ENCODE measurements around the gene DERL3. TPM values are rescaled to one million over a fixed set of nuclear protein-coding genes. Genes with fewer than 3 reads are reported as not detected.

DERL3 gene
- total RNA-seq, 1 experiment from 2014 or later = 1.0 TPM

DNA sequence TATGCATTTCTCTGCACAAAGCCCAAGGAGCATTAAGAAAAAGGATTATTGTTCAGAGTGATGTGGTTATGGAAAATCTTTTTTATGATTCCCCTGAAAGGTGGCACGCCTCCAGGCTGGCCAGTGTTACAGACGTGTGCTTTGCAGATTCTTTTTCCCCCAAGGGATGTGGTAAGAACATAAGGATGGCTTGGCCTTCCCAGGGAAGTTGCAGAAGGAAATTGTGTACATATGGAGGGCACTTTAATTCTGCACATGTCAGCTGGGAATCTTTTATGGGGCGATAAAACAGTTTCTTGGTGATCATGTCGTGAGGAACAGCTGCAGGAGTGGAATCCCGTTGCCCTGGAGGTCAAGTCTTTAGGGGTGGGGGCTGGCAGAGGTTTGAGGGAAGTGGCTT is 42.3 kb downstream of the DERL3 start:
- TF ChIP-seq REST (IDR thresholded peaks at IDR 0.05; ENCODE audit: insufficient read depth in 1 of 2, low read depth in 2 of 2, low read length in 1 of 2) = no peak
- no peak for TF ChIP-seq POLR2AphosphoS5 (IDR thresholded peaks at IDR 0.05; ENCODE audit: low read depth, low read length)
- no peak for TF ChIP-seq SIN3A (IDR thresholded peaks at IDR 0.05; ENCODE audit: borderline replicate concordance, insufficient read depth, low read depth, low read length)
- no peak for TF ChIP-seq CTCF (IDR thresholded peaks at IDR 0.05)
- TF ChIP-seq TCF7L2 (IDR thresholded peaks at IDR 0.05; ENCODE audit: low read depth, low read length) = no peak
- Histone ChIP-seq H3K4me3 (ENCODE audit: low read depth in 2 of 2, low read length in 2 of 2) (no peak overlapping the region), H3K4me1 (ENCODE audit: control insufficient read depth, insufficient read depth, low read length) (no peaks in the 10 kb centered on the region), H3K27ac (ENCODE audit: low read length) (no peak overlapping the region), H3K9me3 (ENCODE audit: control insufficient read depth, insufficient read depth, low read depth, low read length) (no peaks in the 10 kb centered on the region), H3K27me3 (ENCODE audit: control insufficient read depth, insufficient read depth, low read length) (no peaks in the 10 kb centered on the region), H3K36me3 (ENCODE audit: control insufficient read depth, insufficient read depth, low read length) (no peaks in the 10 kb centered on the region)
- CTCF ChIA-PET = no interaction called here
- in situ Hi-C loops (cut with HindIII; ENCODE audit: low pct_unique_long_range_greater_than_20kb, low sequenced_read_pairs) (no loop called here), intact Hi-C loops (cut with micrococcal nuclease; ENCODE audit: unreplicated experiment) (no loop called here)
- POLR2A ChIA-PET = no interaction called here
- TSS peak; percentile 39 for BruUV-seq (replicated peaks)
- no peak for DNase-seq (ENCODE audit: low read depth, low spot score)
- ATAC-seq = no peak

GRCh38 chr22:23793326-23793725 is 45.5 kb downstream of the DERL3 start:
- H3K36me3 ChIP-seq (ENCODE audit: control insufficient read depth, insufficient read depth, low read length) = no peaks in the 10 kb centered on the region
- BruUV-seq (replicated peaks) = no TSS peak
- no peaks in the 10 kb centered on the region for H3K4me1 ChIP-seq (ENCODE audit: control insufficient read depth, insufficient read depth, low read length)
- no peaks in the 10 kb centered on the region for H3K27me3 ChIP-seq (ENCODE audit: control insufficient read depth, insufficient read depth, low read length)
- no peaks in the 10 kb centered on the region for H3K9me3 ChIP-seq (ENCODE audit: control insufficient read depth, insufficient read depth, low read depth, low read length)
- ChIA-PET CTCF (no interaction called here), POLR2A (interaction anchor here (0.8 kb wide), 1 partner anchor 19 kb away, joined by 3 read pairs; no protein-coding TSS in a partner anchor)
- H3K4me3 ChIP-seq (ENCODE audit: low read depth in 2 of 2, low read length in 2 of 2) = no peak overlapping the region
- intact Hi-C loops (cut with micrococcal nuclease; ENCODE audit: unreplicated experiment) = no loop called here
- in situ Hi-C loops (cut with HindIII; ENCODE audit: low pct_unique_long_range_greater_than_20kb, low sequenced_read_pairs) = no loop called here
- H3K27ac ChIP-seq (ENCODE audit: low read length) = no peak overlapping the region
- DNase-seq (ENCODE audit: low read depth, low spot score) (no peak), ATAC-seq (no peak)
- TF ChIP-seq TCF7L2 (IDR thresholded peaks at IDR 0.05; ENCODE audit: low read depth, low read length) (no peak), REST (IDR thresholded peaks at IDR 0.05; ENCODE audit: insufficient read depth in 1 of 2, low read depth in 2 of 2, low read length in 1 of 2) (no peak), SIN3A (IDR thresholded peaks at IDR 0.05; ENCODE audit: borderline replicate concordance, insufficient read depth, low read depth, low read length) (no peak), POLR2AphosphoS5 (IDR thresholded peaks at IDR 0.05; ENCODE audit: low read depth, low read length) (no peak), CTCF (IDR thresholded peaks at IDR 0.05) (no peak)
